Keratinocyte (primary cell): ENCODE results near the gene WDR70. TPM values are rescaled to one million over a fixed set of nuclear protein-coding genes. Genes with fewer than 3 reads are reported as not detected.

Source experiments
- DNase-seq: peaks from one replicate; pipeline ENCODE4 v3.0.0-alpha.2; 2011; ENCODE audit warnings: low read depth, missing footprints, low spot score
- FAIRE-seq: peaks from 2 replicates; lab custom pipeline; 2011; peaks lifted over from hg19 to GRCh38; lab: Jason Lieb, UNC
- H2AFZ ChIP-seq: 2 replicates; pipeline ENCODE4 v1.6.0; 2012; ENCODE audit warnings: low read length, control low read depth, inconsistent platforms; ENCODE audit not compliant: control insufficient read depth
- H3K27ac ChIP-seq: 2 replicates; pipeline ENCODE4 v1.5.1; 2011; ENCODE audit warnings: low read length; ENCODE audit not compliant: control insufficient read depth, insufficient read depth
- H3K27me3 ChIP-seq: 3 replicates; pipeline ENCODE4 v1.6.0; 2011; ENCODE audit warnings: low read length; ENCODE audit not compliant: control insufficient read depth, insufficient read depth; ENCODE audit errors: extremely low read depth
- H3K36me3 ChIP-seq, 2 experiments: 2 replicates in 1 of 2; 3 replicates in 1 of 2; pipeline ENCODE4 v1.5.1; 2011; ENCODE audit warnings: low read length in 2 of 2, mild to moderate bottlenecking in 1 of 2; ENCODE audit not compliant: control insufficient read depth in 2 of 2, insufficient read depth in 2 of 2; ENCODE audit errors: extremely low read depth in 1 of 2
- H3K4me1 ChIP-seq: 3 replicates; pipeline ENCODE4 v1.5.1; 2011; ENCODE audit warnings: low read length; ENCODE audit not compliant: control insufficient read depth, insufficient read depth; ENCODE audit errors: extremely low read depth
- H3K4me2 ChIP-seq: 3 replicates; pipeline ENCODE4 v1.6.0; 2011; ENCODE audit warnings: low read depth, low read length; ENCODE audit not compliant: control insufficient read depth, insufficient read depth; ENCODE audit errors: extremely low read depth
- H3K4me3 ChIP-seq, 3 experiments: fragments of 200-600 bp in 1 of 3; sonication (generic) in 1 of 3; 2 replicates in 2 of 3; 3 replicates in 1 of 3; pipeline ENCODE4 v1.5.1; 2011 to 2016; ENCODE audit warnings: low read length in 3 of 3, mild to moderate bottlenecking in 3 of 3, control low read depth in 2 of 3, inconsistent platforms in 1 of 3, low read depth in 1 of 3, mixed read lengths in 1 of 3, mixed run types in 1 of 3, moderate library complexity in 1 of 3; ENCODE audit not compliant: control insufficient read depth in 2 of 3, insufficient read depth in 2 of 3; ENCODE audit errors: extremely low read depth in 1 of 3
- H3K79me2 ChIP-seq: 2 replicates; pipeline ENCODE4 v1.6.0; 2012; ENCODE audit warnings: low read length; ENCODE audit not compliant: control insufficient read depth, insufficient read depth
- H3K9ac ChIP-seq: 3 replicates; pipeline ENCODE4 v1.6.0; 2011; ENCODE audit warnings: low read length; ENCODE audit not compliant: control insufficient read depth, insufficient read depth; ENCODE audit errors: extremely low read depth
- H3K9me1 ChIP-seq: 3 replicates; pipeline ENCODE4 v1.6.0; 2011; ENCODE audit warnings: low read length; ENCODE audit not compliant: control insufficient read depth, insufficient read depth; ENCODE audit errors: extremely low read depth
- H3K9me3 ChIP-seq: 2 replicates; pipeline ENCODE4 v1.5.1; 2012; ENCODE audit warnings: low read depth, low read length; ENCODE audit not compliant: control insufficient read depth
- H4K20me1 ChIP-seq: 3 replicates; pipeline ENCODE4 v1.6.0; 2011; ENCODE audit warnings: low read length; ENCODE audit not compliant: control insufficient read depth, insufficient read depth; ENCODE audit errors: extremely low read depth
- EZH2 ChIP-seq: IDR thresholded peaks from one replicate; pipeline ENCODE4 v1.6.1; 2012; ENCODE audit warnings: inconsistent platforms, mild to moderate bottlenecking, low read length, moderate library complexity
- dilution Hi-C: fragments of 300-500 bp; cut with MboI; formaldehyde crosslinking; loops from one replicate; pipeline ENCODE4 v1.7.0; 2020; ENCODE audit warnings: low sequenced_read_pairs; ENCODE audit not compliant: extremely low pct_ligation_motif_present
- polyA plus RNA-seq, 5 experiments: library from polyadenylated mRNA; depleted of rRNA in 3 of 5; stranded (reverse) in 3 of 5; stranded (forward) in 1 of 5; unstranded in 1 of 5; fragments of >200 nt; gene quantifications; 1 replicate in 1 of 5; 2 replicates in 3 of 5; 3 replicates in 1 of 5; pipeline versions ENCODE4 v1.2.1 to v1.2.3, GENCODE V29; 2011 to 2012; ENCODE audit warnings: missing spikeins in 2 of 5, low read depth in 1 of 5, low replicate concordance in 1 of 5
- TF ChIP-seq, protein P1 (sequence below), 3 experiments: IDR thresholded peaks in 1 of 3; conservative IDR thresholded peaks in 1 of 3; optimal IDR thresholded peaks in 1 of 3; 2 replicates in 2 of 3; 3 replicates in 1 of 3; pipeline versions ENCODE3 to v1.5.1; 2011; ENCODE audit warnings: low read length in 3 of 3, mild to moderate bottlenecking in 3 of 3, moderate library complexity in 2 of 3, control low read depth in 1 of 3, inconsistent platforms in 1 of 3; ENCODE audit not compliant: insufficient read depth in 2 of 3; ENCODE audit errors: extremely low read depth in 1 of 3

The WDR70 gene
- polyA plus RNA-seq, 1 donor (not counting 4 experiments of a cell fraction or from before 2014, with no cell fraction given): 25.1 TPM

DNA sequence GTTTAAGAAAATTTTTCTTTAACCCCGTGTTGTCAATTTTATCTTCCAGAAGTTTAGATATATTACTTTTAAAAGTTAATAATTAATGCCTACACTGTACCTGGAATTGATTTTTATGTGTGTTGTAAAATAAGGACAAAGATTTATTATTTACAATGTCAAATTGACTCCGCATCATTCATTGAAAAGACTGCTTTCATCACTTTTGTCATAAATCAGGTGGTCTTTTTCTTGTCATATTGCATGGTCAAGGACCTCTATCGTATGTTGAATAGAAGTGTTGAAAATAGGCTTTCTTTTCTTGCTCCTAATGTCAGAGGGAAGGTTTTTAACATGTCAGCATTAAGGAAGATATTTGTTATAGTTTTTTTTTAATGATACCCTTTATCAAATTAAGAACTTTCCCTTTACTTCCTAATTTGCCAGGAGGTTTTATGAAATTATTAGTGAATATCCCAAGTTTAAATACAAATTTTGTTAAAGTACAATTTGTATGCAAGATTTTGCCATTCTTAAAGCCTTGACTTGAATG lies 92.6 kb downstream of the WDR70 start:
- Histone ChIP-seq H3K9ac (no peak overlapping the region), H3K9me1 (no peaks in the 10 kb centered on the region), H3K27me3 (no peaks in the 10 kb centered on the region), H3K4me2 (no peak overlapping the region), H3K79me2 (no peaks in the 10 kb centered on the region), H2AFZ (no peak overlapping the region), H3K9me3 (no peaks in the 10 kb centered on the region), H4K20me1 (no peaks in the 10 kb centered on the region), H3K27ac (no peak overlapping the region), H3K4me1 (no peaks in the 10 kb centered on the region), H3K36me3 (no peaks in the 10 kb centered on the region), H3K4me3 (no peak overlapping the region)
- DNase-seq (no peak), FAIRE-seq (no peak)
- dilution Hi-C loops: no loop called here
- TF ChIP-seq, protein P1, sequence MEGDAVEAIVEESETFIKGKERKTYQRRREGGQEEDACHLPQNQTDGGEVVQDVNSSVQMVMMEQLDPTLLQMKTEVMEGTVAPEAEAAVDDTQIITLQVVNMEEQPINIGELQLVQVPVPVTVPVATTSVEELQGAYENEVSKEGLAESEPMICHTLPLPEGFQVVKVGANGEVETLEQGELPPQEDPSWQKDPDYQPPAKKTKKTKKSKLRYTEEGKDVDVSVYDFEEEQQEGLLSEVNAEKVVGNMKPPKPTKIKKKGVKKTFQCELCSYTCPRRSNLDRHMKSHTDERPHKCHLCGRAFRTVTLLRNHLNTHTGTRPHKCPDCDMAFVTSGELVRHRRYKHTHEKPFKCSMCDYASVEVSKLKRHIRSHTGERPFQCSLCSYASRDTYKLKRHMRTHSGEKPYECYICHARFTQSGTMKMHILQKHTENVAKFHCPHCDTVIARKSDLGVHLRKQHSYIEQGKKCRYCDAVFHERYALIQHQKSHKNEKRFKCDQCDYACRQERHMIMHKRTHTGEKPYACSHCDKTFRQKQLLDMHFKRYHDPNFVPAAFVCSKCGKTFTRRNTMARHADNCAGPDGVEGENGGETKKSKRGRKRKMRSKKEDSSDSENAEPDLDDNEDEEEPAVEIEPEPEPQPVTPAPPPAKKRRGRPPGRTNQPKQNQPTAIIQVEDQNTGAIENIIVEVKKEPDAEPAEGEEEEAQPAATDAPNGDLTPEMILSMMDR (optimal IDR thresholded peaks at IDR 0.05 in 1 of 3, IDR thresholded peaks at IDR 0.05 in 1 of 3, conservative IDR thresholded peaks at IDR 0.05 in 1 of 3; ENCODE audit: extremely low read depth in 1 of 3, insufficient read depth in 2 of 3, low read length in 3 of 3): no peak
- TF ChIP-seq EZH2: no peak

DNA sequence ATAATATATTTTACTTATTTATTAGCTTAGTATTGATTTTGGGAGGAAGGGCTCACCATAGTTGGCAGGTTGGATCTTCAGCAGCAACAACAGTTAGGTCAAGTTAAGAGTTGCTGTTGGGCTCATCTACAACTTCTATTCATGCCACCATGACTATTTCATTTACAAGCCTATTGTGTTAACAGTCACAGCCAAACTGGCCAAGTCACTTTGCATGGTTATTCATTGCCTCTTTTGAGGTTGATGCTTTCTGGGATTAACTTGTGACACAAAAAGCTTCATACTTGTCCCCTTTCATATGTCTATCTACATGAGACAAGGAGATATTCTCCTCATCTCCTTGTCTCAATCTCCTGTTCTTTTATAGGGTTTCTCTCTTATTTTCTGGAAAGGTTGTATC lies 98.3 kb downstream of the WDR70 start:
- Histone ChIP-seq H3K27ac (no peak overlapping the region), H3K4me3 (no peak overlapping the region), H3K4me1 (no peaks in the 10 kb centered on the region), H3K79me2 (no peaks in the 10 kb centered on the region), H3K36me3 (no peaks in the 10 kb centered on the region), H3K9me1 (no peaks in the 10 kb centered on the region), H4K20me1 (no peaks in the 10 kb centered on the region), H2AFZ (no peak overlapping the region), H3K27me3 (no peaks in the 10 kb centered on the region), H3K9ac (no peak overlapping the region), H3K9me3 (no peaks in the 10 kb centered on the region), H3K4me2 (no peak overlapping the region)
- dilution Hi-C loops: no loop called here
- TF ChIP-seq EZH2: no peak
- TF ChIP-seq, protein P1 (optimal IDR thresholded peaks at IDR 0.05 in 1 of 3, IDR thresholded peaks at IDR 0.05 in 1 of 3, conservative IDR thresholded peaks at IDR 0.05 in 1 of 3; ENCODE audit: extremely low read depth in 1 of 3, insufficient read depth in 2 of 3, low read length in 3 of 3): no peak
- DNase-seq (no peak), FAIRE-seq (no peak)
